GM12801 (cell line): ENCODE results near the gene GRK6.

Source experiments
- TF ChIP-seq, protein P1 (sequence below): IDR thresholded peaks from one replicate; pipeline ENCODE4 v1.5.1; 2011; ENCODE audit warnings: control low read depth; ENCODE audit not compliant: insufficient read length; ENCODE audit errors: extremely low read depth

Gene GRK6

DNA sequence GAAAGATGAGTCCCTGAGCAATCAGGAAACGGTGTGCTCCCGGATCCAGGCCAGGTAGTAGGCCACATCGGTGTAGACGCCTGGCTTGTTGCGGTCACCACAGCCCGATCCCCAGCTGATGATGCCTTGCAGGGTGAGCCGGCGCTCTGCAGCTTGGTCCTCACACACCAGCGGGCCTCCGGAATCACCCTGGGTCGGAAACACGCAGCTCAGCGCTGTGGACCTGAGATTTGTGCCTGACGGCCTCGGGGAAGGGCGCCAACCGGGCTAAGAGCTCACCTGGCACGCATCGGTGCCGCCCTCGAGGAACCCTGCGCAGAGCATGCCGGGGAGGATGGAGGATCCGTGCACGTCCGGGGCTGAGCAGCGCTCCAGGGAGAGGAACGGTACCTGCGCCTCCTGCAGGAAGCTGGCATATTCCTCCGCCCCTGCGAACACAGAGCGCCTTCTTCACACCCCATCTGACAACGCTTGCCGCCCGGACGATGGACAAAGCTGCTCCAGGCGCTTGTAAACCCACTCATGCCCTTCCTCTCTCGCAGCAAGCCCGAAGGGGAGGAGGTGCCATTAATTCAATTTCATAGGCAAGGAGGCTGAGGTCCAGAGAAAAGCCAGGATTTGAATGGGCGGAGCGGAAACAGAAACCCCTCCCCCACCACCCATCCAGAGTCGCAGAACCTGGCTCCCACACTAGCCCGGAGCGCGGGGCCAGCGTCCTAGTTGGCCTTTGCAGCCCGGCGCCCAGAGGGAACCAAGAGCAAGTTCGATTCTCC, 24.0 kb upstream of the GRK6 start:
- TF ChIP-seq, protein P1, sequence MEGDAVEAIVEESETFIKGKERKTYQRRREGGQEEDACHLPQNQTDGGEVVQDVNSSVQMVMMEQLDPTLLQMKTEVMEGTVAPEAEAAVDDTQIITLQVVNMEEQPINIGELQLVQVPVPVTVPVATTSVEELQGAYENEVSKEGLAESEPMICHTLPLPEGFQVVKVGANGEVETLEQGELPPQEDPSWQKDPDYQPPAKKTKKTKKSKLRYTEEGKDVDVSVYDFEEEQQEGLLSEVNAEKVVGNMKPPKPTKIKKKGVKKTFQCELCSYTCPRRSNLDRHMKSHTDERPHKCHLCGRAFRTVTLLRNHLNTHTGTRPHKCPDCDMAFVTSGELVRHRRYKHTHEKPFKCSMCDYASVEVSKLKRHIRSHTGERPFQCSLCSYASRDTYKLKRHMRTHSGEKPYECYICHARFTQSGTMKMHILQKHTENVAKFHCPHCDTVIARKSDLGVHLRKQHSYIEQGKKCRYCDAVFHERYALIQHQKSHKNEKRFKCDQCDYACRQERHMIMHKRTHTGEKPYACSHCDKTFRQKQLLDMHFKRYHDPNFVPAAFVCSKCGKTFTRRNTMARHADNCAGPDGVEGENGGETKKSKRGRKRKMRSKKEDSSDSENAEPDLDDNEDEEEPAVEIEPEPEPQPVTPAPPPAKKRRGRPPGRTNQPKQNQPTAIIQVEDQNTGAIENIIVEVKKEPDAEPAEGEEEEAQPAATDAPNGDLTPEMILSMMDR: no peak

DNA sequence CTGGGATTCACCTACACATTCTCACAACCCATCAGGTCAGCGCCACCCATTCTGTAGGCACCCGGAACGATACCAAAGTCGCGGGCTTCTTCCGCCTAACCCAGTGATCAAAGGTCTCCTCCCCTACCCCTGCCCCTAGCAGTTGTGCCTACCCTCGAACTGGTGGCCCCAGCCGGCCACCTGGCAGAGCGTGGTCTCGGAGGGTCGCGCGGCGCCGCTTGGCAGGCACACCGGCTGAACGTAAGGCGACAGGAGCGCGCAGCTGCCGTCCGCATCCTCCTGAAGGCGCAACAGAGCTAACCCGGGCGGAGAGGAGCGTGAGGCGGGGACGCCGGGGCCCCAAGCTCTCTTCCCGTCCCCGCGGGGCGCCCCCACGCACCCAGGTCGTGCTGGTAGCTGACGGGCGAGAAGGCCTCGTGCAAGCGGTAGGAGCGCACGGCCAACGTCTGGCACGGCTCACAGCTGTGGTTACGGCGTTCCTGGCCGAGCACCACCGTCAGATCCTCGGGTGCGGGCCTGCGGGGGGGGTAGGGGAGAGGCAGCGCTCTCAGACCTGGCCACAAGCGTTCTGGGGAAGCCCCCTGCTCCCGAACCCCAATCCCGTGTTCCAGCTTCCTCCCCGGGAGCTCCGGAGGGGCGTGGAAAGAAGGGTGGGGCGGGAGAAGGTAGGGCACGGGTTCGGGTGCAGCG, 23.2 kb upstream of the GRK6 start:
- TF ChIP-seq, protein P1: no peak

GRCh38 chr5:177403792-177404640, 22.5 kb upstream of the GRK6 start:
- TF ChIP-seq, protein P1: no peak

DNA sequence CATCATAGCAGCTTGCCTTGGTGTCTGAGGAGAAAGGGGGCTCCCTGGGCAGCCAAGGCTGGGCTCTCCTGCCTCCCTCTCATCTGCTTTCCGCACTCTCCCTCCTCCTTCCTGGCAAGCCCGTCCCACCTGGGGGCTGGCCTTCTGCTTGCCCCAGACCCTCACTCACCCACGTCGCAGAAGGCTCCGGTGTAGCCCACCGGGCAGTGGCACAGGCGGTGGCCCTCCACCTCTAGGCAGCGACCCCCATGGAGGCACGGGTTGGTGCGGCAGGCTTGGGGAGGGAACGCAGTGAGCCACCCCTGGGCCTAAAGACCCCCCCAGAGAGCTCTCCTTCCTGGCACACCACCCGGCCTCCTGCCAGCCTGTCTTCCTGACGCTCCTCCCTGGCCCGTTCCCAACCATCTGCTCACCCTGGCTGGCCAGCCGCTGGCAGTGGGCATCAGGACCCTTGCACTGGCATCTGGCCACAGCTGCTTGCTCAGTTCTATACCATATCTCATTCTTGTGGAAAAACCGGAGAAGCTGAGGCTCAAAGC, 21.8 kb upstream of the GRK6 start:
- TF ChIP-seq, protein P1: no peak

- TF ChIP-seq, protein P1: no peak
Observed at GRCh38 chr5:177405312-177405711, 21.2 kb upstream of the GRK6 start.

GRCh38 chr5:177405805-177406204, 20.7 kb upstream of the GRK6 start:
- TF ChIP-seq, protein P1: no peak
